Muscle of arm (tissue), 12 donors: ENCODE results near the gene MAP3K8. TPM values are rescaled to one million over a fixed set of nuclear protein-coding genes. Genes with fewer than 3 reads are reported as not detected.
A peak's percentile ranks its signal among the peaks of the same experiment; 100 is the strongest.
"Not testable (repeated sequence)": the region's sequence is repeated elsewhere in the genome, so short reads cannot be mapped to it uniquely, and the experiment has no call there.

Experiments used
- DNase-seq: peaks from one replicate; pipeline ENCODE4 v3.0.0-alpha.2; 2013
- polyA plus RNA-seq, 12 donors: library from polyadenylated mRNA; unstranded; fragments of 120-200 nt; gene quantifications; one replicate each; pipeline ENCODE4 v1.2.1, GENCODE V29; 2013; ENCODE audit not compliant: insufficient read length in 12 of 12

Gene MAP3K8
- polyA plus RNA-seq, 12 donors = 2.3 to 12.8 (median 3.4) TPM; not detected in 2

DNA sequence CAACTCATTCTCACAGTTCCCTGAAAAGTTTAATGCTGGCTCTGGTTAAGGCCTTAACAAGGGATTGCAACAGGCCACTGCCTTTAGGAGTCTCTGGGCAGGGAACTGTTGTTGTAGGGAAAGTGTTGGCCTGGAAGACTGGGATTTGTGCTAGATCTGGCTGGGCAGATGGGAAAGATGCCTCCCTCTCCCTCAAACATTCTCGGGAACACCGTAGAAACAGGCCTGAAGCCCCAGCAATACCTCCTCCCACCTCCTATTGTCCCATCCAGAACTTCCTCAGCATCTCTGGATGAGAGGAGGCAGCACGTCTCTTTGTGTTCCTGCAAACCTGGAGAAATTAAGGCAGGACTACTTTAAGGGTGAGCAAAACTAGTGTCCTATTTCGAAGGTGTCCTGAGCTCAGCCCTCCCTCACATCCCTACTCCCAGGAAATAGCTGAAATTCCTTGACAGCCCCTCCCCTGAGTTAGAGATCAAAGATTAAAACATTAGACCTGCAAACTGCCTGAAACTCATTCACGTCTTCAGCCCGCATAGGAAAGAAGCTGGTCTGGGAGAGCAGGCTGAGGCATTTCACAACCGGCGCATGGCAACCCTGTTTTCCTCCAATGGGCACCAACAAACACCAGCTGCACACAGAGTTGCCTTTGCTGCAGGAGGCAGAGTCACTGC, 10.9 kb upstream of the MAP3K8 start:
- peak; percentile 26 for DNase-seq

DNA sequence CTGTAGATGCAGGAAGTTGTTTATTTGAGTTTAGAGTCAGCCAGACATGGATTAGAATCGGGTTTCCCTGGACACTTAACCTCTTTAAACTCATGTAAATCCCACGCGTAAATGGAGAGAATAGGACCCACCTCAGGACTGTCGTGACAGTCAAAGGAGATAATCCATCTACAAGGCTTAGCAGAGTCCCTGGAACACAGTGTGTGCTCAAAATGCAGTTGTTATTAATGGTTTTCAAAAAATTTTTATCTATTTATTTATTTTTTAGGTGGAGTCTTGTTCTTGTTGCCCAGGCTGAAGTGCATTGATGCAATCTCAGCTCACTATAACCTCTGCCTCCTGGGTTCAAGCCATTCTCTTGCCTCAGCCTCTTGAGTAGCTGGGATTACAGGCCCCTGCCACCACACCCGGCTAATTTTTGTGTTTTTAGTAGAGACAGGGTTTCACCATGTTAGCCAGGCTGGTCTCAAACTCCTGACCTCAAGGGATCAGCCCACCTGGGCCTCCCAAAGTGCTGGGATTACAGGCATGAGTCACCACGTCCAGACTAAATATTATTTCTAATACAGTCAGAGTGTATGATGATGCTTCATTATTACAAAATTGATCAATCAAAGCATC, 10.2 kb upstream of the MAP3K8 start:
- DNase-seq = not testable (repeated sequence)

DNA sequence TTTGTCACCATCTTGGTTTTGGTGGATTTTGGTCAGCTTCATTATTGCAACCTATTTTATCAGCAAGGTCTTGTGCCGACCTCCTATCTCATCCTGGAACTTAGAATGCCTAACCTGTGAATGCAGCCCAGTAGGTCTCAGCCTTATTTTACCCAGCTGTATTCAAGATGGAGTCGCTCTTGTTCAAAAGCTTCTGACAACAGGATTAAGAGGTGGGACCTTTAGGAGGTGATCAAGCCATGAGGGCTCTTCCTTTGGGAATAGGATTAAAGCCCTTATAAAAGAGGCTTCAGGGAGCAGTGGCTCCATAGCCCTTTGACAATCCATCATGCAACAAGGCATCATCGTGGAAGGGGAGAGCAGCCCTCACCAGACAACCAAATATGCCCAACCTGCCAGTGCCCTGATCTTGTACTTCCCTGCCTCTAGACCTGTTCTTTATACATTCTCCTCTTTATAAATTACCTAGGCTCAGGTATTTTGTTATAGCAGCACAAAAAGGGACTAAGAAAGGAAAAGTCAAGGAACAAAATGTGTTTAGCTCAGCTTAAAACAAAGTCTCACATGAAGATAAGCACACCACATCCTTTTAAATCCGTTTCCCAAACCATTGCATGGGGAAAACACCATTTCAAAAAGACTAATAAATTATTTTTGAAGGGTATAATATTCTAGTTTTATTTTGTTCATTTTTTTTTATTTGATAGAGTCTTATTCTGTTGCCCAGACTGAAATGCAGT, 8.5 kb upstream of the MAP3K8 start:
- no peak for DNase-seq

DNA sequence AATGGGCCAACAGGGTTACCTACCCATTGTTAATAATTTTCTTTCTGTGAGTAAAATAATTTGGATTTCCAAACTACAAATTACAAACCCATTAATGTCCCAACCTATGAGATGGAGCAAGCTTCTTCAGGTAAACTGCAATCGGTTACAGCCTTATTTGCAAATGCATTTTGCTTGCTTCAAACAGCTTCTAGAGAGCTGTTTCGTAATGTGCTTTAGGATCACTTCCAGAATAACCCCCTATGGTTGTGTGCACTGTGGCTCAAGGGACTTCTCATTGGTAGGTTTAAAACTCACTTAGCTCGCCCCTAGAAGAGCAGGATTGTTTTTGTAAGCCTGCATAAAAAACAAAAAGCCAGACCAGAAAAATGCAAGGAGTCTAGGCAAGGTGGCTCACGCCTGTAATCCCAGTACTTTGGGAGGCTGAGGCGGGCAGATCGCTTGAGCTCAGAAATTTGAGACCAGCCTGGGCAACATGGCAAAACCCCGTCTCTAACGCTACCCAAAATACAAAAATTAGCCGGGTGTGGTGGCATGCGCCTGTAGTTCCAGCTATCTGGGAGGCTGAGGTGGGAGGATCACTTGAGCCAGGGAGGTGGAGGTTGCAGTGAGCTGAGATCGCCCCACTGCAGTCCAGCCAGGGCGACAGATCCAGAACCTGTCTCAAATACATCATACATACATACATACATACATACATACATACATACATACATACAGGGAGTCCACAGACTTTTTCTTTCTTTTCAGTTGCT, 3.3 kb upstream of the MAP3K8 start:
- DNase-seq = no peak

DNA sequence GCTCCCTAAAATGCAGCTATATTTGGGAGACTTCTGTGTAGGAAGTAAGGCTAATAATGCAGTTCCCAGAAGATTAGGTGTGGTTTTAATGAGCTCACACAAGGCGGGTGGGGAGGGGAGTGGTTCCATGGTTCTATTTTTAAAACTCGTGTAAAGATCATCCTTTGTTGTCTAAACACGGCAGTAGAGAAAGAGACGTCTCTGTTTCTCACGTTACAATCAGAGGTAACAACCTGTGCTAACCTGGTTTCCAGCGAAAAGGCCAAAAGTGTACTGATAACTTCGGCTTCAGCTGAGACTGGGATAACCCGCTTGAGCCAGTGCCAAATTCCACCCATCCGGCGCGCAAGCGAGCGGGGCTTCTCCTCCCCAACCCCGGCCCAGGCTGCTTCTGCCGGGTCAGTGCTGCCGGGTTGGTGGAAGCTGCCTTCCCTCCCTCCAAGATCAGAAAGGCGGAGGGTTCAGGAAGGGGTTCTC, 2.5 kb upstream of the MAP3K8 start:
- no peak for DNase-seq

DNA sequence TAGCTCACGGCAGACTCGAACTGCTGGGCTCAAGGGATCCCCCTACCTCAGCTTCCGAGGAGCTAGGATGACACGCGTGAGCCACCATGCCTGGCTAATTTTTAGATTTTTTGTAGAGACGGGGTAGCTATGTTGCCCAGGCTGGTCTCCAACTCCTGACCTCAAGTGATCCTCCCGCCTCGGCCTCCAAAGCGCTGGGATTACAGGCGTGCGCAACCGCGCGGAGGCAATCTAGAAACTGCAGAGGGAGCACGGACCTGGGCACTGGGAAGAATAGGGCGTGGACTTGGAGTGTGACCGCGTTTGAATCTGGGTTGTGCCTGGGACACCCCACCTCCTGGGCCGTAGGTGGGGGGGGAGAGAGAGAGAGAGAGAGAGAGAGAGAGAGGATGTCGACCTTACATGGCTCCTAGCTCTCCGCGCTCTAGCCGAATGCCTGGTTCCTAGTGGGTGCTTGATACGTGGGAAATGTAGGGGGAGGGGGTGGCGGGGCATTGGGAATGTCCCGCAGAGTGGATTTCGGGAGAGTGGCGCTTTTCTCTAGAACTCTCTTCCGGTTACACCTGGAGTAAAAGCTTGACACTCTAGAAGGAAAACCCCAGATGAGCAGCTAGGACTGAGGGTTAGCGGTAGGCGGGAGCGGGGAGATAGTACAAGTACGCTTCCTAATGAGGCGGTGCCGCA, 1.2 kb upstream of the MAP3K8 start:
- DNase-seq = no peak

DNA sequence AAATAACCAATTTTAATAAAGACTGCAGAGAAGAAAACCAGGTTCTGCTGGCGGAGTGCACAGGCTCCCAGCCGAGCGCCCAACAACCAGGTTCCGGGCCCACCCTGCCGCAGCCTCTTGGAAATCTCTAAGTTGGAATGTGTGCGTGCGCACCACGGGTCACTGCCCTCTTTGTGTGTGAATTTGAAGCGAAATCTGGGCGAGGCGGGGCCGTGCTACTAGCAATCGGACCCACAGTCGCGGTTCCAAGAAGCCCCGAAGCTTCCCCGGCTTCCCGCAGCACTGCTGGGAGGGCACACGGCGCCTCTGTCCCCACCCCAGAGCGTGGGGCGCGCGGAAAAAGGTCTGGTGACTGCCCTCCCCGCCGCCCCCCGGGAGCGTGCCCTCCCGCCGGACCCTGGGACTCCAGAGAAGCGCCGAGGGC, 666 bp upstream of the MAP3K8 start:
- peak; percentile 71 for DNase-seq

DNA sequence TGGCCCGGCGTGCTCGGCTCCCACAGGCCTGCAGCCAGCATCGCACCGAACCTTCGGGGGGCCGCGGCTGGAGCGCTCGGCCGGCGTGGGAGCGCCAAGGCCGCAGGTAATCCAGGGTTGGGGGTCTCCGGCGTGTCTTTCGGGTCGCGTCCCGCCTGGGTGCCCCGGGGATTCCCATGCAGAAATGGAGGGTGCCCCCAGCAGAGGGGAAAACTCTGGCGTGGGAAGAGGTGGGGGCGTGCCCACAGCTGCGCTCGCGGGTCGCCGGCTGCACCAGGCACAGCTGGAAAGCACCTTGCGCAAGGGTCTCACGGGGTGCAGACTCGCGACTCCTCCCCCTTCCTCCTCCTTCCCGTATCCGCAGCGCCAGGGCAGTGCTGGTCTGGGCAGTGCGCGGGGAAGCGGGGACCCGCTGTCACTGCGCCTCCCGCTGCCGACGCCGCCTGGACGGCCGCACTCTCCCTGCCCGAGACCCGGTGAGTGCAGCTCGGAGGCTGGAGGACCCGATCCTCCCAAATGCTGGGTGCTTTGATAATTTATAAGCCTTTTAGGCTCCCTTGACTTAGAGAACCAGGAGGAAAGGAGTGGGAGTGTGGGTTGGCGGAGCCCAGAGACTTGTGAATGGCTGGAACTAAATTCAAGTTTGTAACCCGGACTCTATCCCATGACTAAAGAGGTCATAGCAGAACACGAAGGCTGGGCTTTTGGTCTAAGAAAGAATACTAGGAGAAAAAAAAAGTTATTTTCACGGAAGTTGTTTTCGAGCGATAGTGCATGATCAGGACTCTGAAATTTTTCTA, 489 bp downstream of the MAP3K8 start:
- peak; percentile 80 for DNase-seq

DNA sequence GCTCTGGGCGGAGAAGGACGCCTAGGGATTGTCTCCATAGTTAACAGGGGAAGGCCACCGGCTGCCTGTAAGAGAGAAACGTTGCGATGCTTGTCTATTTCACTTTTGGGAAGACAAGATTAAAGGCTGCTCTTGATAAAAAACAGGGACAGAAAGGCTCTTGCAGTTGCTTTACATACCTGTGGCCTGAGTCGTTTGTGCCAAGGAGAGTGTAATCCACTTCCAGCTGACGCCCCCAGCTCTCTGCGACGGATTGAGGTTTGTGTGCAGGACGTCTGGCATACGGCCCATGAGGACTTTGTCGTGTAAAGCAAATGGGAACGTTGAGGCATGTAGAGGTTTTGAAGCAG, 1.1 kb downstream of the MAP3K8 start:
- no peak for DNase-seq

DNA sequence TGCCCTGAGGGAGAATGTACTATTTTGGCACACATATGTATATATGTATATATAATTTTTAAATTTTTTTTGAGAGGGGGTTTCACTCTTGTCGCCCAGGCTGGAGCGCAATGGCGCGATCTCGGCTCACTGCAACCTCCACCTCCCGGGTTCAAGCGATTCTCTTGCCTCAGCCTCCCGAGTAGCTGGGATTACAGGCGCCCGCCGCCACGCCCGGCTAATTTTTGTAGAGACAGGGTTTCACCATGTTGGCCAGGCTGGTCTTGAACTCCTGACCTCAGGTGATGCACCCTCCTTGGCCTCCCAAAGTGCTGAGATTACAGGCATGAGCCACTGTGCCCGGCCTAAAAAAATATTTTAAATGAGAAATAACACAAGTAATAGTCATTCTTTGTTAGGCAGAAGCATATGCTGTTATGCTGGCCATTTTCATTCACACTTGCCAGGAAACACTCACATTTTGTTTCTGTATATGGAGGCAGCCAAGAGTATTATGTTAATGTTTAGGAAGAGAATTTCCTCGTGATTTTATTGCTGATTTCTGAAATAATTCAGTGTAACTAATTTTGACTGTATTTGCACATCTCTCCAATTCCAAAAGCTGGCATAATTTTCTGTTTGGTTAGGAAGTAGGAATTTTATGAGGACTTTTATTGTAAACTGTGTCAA, 1.6 kb downstream of the MAP3K8 start:
- not testable (repeated sequence) for DNase-seq

DNA sequence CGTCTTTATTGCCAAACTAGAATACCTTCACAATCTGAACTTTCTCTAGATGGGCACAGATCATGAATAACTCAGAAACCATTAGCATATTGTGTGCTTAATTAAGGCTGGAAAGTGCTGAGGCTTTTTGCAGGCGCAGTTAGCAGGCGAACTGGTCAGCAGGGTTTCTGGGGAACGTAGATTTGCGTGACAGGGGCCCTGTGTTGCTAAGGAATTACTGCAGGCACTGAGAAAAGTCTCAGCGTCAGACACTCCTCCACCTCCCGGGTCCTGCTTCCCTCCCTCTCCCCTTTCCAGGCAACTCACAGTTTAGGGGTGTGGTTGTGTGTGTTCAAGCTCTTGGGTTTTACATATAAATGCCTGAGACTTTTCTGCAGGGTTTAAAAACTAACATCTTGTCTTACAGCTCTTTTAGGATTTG, 2.2 kb downstream of the MAP3K8 start:
- no peak for DNase-seq

DNA sequence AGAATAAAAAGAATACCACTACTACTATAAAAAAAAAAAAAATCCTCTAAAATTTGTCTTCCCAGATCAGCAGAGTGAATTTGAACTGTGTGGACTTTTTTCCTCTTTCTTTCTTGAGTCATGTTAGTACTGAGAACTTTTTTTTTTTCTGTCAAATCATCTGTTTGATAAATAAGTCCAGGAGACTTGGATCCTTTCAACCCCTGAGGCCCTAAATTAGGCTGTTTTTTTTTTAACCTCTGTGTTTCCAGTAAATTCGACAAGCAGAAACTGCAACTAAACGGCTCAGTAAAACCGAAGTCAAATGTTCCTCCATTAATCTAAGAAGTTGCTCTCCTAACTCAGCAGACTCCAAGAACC, 2.7 kb downstream of the MAP3K8 start:
- no peak for DNase-seq

DNA sequence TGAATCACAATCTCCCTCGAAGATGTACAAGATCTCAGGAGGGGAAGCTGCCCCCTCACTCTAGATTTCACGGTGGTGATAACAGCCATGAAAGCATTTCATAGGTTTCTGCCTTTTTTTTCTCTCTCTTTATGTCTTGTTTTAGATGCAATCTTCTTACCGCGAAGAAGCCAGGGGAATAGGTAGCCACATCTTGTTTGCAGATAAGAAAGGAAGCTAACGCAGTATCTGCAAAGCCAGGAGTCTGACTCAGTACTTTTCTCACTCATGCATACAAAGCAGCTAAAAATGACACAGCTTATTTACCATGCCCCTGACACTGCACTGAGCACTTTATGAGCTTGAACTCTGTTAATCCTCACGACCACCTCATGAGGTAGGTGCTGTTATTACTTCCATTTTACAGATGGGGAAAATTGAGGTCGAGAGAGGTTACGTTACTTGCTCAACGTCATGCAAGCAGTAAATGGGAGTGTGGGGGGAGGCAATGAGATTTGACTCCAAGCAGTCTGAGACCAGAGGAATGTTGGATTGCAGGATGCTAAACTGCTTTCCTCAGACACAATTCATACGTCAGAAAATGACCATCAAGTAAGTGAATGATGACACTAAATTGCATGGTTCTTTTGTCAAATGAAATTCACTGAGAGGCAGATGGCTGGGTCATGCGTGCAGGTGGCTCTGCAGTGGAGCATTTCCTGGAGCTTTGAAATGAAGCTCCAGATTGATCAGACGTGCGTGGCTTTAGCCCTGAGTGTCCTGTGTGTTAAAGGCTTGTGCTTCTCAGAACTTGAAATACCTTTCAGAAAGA, 3.3 kb downstream of the MAP3K8 start:
- no peak for DNase-seq

DNA sequence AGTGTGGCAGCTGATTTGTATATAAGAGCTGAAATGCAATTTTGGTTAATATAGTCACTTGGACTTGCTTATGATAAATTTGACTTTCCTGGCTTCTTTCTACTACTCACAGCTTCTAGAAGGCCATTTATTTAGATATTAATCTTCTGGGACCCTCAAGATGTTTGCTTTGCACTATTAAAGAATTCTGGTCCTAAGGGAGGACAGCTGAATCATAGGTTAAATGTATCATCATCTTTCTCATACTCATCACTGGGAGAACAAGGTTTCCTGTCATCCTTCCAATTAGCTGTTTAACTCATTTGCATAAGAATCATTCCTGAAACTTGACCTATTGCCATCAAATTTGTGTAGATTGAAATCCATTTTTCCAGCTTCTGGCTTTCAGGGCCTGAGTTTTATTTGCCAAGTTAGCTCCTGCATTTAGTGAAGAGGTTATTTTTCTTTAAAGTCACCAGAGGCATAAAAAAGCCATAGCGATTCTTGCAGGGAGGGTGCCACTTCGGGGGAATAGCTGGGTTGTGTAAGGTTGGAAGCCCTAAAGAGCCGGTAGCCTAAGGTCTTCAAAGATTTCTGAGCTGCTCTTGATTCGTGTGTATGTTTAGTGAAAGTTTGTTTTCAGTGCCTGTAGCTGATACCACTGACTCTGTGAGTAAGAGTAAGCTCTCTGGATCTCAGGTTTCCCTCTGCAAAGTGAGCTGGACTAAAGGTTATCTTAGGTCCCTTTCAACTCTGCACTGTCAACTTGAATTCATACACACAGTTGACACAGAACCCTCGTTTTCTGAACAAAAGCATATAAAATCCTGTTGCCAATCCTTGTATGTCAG, 4.3 kb downstream of the MAP3K8 start:
- DNase-seq = no peak

DNA sequence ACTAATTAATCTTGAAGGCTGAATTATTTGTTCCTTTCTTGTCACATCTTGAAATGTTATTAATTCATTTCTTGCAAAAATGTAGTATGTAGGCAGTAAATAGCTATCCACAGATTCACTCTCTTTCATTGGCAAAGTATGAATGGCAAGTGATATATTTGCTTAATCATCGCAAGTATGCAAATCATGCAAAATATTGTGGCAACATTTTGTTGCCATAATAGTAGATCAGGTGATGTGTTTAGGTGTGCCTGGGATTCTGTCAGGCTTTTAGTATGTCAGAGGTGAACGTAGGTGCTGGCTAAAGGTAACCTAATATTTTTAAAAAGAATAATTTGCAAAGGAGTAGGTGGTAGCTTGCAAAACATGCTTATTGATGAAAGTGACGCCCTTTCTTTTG, 5.9 kb downstream of the MAP3K8 start:
- DNase-seq = no peak

DNA sequence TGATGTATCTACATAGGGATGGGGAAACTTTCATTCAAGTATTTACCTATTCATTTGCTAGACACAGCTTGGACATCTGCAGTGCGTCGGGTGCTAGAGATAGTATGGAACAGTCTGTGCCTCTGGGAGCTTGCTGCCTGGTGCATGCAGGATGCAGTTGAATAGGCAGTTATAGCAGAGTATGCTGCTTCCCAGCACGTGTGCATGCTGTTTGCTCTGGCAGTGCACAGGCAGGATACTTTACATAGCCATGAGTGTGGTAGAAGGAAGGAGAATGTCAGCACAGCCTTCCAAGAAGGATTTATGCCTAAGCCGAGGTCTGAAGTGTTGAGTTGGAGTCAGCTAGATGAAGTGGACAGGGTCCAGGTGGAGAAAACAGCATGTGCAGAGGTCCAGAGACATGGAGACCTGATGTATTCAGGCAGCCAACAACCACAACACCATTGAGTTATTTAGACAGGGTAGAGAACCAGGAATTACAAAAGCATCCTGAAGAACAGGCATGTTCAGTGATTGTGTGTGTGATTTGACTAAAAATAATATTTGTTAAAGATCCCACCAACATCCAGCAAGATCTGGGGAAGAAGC, 8.1 kb downstream of the MAP3K8 start:
- no peak for DNase-seq

DNA sequence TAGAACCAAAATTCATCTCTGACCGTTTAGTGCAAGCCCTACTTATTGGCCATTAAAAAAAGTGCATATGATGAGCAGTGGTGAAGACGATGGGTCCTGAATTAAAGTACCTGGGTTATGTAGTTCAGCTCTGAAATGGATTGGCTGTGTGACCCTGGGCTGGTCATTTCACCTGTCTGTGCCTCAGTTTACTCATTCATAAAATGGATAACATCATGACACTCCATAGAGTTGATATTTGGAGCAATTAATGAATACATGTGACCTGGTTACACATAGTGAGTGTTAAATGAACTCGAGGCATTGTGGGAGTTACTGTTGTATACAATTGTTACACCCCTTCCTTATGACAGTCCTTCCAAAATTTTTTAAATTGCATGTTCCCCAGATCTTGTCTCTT, 9.1 kb downstream of the MAP3K8 start:
- DNase-seq = no peak

DNA sequence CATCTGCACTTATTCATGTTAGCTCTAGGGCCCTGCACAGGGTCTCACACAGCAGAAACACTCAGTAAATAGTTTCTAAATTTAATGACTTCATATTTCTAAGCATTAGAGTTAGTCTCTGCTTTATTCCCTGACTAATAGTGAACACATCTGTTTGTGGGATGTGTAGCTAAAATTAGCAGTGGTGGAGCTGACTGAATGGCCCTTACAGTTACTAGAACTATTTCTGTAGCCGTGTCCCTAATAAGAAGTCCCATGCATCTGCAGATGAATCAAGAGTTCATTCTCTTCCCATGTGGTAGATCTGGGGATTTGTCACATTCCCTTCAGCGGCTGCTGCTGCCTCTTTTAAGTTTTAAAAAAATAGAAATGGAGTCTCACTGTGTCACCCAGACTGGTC, 11.7 kb downstream of the MAP3K8 start:
- DNase-seq = no peak
